Endometrial microvascular endothelial cells (primary cell): ENCODE measurements around the gene PSD4. TPM values are rescaled to one million over a fixed set of nuclear protein-coding genes. Genes with fewer than 3 reads are reported as not detected.

Source experiments
- in situ Hi-C: cut with HindIII; loops from 2 replicates; pipeline ENCODE4 v1.10.0; 2017; ENCODE audit warnings: low sequenced_read_pairs, low pct_unique_long_range_greater_than_20kb; ENCODE audit errors: inconsistent ontology term
- total RNA-seq: library from RNA; depleted of rRNA; stranded (reverse); fragments of >200 nt; gene quantifications from one replicate; pipeline ENCODE4 v1.2.3, GENCODE V29; 2015; ENCODE audit errors: inconsistent ontology term

PSD4 gene
- total RNA-seq, 1 donor from 2014 or later: 0.56 TPM

DNA sequence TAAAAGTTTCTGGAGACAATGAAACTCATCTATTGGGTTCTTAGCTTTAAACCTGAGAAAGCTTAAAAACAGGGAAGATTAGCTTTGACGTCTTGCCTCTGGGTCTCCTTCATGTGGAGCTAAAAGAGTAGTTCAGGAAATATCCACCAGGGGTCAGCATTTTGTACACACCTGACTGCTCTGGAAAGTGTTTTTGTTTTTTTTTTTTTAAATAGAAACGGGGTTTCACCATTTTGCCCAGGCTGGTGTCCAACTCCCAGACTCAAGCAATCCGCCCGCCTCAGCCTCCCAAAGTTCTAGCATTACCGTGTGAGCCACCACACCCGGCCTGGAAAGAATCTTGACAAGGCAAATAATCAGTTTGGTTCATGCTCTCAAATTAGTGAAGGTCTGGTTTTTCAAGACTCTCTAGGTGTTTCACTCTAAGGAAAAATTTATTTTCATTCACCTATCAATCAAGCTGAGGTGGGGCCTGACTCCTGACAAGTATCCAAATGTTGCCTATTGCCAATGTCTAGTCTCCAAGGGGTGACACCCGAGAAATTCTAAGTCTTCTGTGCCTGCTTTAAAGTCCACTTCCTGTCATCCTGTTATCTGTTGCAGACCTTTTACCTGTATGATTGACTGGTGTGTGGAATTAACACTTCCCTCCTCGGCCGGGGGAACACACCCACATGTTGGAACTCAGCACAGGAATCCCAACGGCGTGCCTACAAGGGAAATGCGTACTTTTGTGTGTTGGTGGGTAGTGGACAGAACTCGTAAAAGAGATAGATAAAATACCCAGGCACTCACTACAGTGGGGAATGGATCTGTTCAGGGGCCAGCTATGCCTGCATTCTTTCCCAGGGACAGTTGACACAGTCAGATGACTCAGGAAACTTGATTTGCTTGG, 35.1 kb upstream of the PSD4 start:
- in situ Hi-C loops: no loop called here

DNA sequence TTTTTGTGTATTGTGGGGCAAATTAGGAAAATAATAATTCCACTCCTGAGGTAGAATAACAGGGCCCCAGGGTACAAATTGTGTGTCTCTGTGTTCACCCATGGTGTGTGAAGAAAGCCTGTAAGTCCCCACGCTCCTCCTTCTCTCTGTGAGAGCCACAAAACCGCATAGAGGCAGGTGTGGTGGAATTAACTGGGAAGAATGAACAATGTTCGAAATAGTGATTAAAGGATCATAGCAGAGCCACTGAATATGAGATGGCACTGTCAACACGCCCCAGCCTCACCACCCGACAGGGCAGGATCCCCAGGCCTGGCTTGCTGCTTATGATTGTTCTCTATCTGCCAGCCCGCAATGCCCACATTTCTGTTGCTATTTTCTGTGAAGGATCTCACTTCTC, 32.3 kb upstream of the PSD4 start:
- in situ Hi-C loops: no loop called here

DNA sequence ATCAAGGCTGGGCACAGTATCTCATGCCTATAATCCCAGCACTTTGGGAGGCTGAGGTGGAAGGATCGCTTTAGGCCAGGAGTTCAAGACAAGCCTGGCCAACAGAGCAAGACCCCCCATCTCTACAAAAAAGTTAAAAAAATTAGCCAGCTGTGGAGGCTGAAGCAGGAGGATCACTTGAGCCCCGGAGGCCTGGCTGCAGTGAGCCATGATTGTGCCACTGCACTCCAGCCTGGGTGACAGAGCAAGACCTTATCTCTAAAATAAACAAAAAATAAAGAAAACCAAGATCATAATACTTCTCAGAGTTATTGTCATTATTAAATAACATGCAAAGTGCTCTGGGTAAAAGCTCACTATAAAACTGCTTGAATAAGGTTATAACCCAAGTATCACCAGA, 31.5 kb upstream of the PSD4 start:
- in situ Hi-C loops: no loop called here

DNA sequence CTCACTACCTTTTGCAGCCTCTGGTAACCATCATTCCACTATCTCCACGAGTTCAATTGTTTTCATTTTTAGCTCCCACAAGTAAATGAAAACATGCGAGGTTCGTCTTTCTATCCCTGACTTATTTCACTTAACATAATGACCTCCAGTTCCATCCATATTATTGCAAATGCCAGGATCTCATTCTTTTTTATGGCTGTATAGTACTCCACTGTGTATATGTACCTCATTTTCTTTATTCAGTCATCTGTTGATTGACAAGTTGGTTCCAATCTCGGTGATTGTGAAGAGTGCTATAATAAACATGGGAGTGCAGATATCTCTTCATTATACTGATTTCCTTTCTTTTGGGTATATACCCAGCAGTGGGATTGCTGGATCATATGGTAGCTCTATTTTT, 29.5 kb upstream of the PSD4 start:
- in situ Hi-C loops: no loop called here

DNA sequence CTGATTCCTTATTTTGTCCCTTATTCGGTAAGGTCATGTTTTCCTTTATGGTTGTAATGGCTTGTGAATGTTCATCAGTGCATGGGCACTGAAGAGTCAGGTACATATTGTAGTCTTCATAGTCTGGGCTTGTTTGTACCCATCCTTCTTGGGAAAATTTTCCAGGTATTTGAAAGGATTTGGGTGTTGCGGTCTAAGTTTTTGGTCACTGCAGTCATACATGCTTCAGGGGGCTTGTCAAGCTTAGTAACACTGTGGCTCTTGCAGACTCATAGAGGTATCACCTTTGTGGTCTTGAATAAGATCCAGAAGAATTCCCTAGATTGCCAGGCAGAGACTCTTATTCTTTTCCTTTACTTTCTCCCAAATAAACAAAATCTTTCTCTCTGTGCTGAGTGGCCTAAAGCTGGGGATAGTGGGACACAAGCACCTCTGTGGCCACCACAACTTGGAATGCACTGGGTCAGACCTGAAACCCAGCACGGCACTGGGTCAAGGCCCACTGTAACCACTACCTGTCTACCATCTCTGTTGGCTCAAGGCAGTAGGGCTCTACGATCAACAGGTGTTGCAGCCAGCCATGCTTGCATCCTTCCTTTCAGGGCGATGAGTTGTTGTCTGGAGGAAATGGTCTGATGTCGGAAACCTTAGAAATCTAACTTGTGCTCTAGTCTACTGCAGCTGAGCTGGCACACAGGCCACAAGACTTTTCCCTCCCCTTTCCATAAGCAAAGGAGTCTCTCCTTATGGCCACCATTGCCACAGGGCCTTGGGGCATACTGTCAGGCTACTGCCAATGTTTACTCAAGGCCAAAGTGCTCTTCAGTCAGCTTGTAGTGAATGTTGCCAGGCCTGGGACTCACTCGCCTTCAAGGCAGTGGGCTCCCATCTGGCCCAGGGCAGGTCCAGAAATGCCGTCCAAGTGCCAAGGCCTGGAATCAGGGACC, 24.9 kb upstream of the PSD4 start:
- in situ Hi-C loops: no loop called here

DNA sequence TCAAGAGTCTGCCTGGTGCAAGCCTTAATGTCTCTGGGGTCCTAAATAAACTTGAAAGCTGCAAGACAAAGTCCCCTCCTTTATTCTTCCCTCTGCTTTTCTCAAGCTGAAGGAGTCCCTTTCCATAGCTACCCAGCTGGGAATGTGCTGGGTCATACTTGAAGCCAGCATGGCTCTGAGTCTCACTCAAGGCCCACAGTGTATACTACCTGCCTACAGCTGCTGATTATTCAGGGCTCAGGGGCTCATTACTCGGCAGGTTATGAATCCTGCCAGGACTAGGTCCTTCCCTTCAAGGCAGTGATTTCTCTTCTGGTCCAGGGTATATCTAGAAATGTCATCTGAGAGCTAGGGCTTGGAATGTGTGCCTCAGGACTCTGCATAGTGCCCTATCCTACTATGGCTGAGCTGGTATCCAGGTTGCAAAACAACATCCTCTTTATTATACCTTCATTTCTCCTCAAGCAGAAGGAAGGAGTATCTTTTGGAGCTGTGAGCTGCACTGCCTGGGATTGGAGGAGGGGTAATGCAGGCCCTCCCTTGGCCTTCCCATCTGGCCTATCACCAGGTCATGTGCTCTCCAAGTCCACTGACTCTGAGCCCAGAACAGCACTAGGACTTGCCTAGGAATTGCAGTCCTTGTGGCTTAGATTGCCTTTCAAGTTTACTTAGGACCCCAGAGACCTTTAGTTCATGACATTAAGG, 24.1 kb upstream of the PSD4 start:
- in situ Hi-C loops: no loop called here

DNA sequence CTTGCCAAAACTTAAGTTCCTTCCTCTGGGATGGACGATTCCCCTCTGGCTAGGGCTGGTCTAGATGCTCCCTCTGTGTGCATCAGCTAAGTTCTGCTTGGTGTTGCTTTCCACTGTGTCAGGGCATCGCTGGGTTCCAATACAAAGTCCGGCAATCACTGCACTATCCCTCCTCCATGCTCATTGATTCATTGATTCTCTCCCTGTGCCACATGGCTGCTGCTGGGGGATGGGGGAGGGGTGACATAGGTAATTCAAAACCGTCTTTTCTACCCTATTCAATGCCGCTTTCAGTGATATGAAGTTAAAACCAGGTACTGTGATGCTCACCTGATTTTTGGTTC, 23.5 kb upstream of the PSD4 start:
- in situ Hi-C loops: no loop called here

DNA sequence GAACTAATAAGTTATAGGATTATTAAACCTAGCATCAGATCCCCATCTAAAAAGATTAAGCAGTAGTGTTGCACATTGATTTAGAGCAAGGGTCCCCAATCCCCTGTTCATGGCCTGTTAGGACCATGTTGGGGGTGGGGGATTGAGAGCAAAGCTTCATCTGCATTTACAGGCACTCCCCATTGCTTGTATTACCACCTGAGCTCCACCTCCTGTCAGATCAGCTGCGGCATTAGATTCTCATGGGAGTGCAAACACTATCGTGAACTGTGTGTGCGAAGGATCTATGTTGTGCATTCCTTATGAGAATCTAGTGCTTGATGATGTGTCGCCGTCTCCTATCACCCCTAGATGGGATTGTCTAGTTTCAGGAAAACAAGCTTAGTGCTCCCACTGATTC, 18.4 kb upstream of the PSD4 start:
- in situ Hi-C loops: no loop called here

DNA sequence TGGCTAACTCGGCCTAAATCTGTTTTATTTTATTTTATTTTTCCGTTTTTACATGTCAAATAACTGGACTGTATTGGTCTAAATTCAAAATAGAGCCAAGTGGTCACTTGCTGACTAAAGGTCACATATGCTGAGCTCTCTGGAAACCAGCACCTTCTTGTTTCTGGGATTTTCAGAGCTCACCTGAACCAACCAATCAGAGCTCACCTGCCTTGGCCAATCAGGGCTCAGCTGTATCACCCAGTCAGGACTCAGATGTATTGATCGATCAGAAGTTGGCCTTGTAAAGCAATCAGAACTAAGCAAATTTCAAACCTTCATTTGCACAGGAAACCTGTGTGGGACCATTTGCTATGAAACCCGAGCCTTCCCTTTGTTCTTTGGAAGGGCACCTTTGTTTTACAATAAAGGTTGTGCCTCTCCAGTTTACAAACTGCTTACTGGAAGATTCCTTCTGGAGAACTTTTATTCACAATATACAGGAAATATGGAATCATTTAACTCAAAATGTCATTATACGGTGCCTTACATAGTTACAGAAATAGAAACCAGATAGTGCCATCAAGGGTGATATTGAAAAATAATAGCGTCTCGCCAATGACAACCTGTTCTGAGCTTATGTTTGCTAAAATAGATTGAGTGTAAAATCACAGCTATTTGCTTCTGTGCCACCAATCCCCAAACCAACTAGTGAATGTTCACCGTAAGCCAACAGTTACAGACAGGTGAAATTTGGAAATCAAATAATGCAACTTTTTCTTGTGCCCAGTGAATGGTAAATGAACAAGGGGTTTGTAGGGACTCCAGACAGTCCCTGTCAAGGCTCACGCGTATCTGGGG, 17.3 kb upstream of the PSD4 start:
- in situ Hi-C loops: no loop called here

DNA sequence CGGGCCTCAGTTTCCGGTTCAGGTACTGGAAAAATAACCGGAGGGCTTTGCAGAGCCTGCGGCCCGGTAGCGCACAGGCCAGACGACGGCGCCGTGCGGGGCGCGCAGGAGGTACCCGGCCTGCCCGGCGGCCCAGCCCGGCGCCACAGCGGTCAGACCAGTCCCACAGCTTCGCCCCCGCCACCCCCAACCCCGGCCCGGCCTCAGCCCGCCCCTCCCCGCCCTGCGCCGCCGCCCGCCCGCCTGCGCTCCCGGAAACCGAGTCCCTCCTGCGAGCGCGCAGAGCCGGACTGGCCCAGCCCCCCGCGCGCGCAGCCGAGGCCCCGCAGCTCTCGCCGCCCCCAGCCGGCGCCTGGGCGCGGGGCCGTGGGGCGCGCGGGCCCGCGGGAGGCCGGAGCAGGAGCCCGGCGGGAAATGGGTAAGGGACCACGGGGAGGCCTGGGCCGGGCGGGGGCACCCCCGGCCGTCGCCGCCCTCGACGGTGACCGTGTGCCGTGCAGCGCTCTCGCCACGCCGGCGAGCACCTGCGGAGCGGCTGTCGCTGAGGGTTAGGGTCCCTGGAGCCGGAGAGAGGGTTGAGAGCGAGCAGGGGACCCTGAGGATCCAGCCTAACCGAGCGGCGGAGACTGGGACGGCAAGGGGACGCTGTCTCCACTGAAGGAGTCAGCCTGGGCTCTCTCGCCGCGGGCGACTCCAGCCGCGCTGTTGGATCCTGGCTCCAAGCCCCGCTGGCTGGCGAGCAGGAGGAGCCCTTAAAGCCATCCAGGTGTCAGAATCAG, 16.5 kb upstream of the PSD4 start:
- in situ Hi-C loops: no loop called here

DNA sequence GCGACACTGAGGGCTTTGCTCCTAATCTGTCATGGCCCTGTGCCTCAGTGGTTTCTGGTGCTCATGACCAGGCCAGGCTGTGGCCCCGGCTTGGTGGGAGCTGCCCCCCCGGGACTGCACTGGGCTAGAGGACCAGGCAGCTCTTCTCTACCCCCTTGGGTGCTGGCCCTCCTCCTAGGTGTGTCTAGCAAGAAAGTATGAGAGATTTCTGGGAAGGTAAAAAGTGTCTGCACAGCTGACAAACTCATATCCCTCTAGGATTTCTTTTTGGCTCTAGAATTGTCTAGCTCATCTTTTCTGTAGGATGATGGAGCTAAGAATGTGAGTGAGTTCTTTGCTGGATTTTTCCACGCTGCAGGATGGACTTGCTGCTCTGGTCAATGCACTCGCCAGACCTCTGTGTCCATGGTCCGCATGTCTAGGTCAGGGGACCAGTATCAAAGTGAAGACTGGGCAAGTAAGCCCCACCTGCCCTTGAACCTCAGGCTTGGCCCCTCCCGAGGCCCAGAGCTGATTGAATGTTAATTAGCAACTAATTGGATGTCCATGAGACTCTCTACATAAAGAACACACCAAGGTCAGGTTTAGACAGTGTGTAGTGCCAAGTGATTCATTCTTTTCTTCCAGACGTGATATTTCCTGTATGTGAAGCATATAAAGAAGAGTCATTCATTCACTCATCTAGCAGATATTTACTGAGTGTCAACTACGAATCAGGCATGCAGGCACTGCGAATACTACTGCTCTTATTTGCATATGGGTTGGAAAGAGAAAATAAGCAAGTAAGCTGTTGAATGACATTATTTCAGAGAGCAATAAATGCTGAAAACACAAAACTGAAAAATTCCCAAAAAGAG, 15.6 kb upstream of the PSD4 start:
- in situ Hi-C loops: no loop called here

DNA sequence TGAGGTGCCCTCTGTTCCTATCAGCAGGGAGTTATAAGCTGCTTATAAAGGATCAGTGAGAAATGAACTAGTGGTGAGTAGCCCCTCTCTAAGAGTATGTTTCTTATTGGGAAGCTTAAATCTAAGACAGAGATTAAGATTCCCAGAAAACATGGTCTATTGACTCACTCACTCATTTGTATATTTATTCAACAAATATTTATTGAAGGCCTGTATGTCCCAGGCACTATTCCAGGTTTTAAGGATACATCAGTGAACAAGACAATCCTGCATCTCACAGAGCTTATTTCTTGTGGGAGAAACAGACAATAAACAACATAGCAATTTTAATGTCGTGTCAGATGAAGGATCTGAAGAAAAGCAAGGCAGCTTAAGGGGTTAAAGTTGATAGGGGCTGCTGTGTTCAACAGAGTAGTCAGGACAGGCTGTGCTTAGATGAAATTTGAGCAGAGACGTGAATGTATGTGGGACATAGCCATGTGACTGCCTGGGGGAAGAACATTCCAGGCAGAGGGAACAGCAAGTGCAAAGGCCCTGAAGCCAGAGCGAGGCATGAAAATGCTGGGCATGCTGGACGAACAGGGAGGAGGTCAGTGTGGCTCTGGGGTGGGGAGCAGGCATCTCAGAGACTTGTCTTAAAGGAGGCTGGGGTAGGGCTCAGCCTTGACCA, 14.8 kb upstream of the PSD4 start:
- in situ Hi-C loops: no loop called here

DNA sequence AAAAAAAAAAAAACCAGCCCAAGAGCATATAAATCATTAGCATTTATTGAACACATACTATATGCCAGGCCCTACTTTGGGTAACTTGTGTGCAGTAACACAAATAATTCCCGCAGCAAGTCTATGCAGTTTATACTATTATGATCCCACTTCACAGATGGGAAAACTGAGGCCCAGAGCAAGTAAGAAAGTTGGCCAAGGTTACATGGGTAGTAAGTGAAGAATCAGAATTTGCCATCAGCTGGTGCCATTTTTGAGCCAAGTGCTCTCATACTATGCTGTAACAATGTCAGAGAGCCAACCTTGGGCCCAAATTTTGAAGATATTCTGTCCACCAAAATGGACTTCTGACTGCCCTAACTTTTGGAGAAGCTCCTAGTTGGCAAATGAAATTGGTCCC, 13.5 kb upstream of the PSD4 start:
- in situ Hi-C loops: no loop called here

DNA sequence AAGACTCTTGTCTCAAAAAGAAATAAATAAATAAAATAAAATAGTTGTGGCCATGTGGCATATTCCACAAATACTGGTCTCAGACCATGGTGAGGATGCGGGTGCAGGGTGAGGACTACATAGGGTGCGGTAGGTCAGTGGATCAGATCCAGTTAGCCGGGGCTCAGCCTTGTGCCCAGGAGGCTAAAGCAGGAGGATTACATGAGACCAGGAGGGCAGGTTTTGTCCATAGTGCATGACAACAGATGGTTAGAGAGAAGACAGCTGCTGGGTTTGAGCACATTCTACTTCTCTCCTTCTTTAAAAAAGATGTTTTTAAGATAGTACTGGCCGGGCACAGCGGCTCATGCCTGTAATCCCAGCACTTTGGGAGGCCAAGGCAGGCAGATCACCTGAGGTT, 12.8 kb upstream of the PSD4 start:
- in situ Hi-C loops: no loop called here

DNA sequence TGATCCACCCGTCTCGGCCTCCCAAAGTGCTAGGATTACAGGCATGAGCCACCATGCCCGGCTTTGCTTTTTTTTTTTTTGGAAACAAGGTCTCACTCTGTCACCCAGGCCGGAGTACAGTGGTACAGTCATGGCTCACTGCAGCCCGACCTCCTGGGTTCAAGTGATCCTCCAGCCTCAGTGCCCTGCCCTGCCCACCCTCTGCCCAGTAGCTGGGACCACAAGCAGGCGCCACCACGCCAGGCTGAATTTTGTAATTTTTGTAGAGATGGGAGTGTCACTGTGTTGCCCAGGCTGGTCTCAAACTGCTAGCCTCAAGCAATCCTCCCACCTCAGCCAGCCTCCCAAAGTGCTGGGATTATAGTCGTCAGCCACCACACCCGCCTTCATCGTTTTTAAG, 11.6 kb upstream of the PSD4 start:
- in situ Hi-C loops: no loop called here

DNA sequence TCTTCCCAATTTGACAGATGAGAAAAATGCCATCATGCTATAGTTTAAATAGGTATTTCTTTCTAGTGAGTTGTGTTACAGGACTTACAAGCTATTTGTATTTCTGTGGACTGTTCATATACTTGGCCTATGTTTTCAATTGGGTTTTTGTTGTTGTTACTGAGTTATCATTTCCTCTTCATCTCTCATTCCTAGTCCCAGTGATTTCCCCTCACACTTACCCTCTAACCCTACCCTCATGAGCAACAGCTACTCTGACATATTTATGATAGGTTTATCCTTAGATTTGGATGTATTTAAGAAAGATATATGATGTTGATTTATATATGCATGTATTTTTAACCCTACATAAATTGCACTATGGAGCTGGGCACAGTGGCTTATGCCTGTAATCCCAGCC, 10.9 kb upstream of the PSD4 start:
- in situ Hi-C loops: no loop called here
